Smooth muscle cell of the brain vasculature (primary cell): ENCODE results near the gene SNX7.

Experiments
- DNase-seq: peaks from one replicate; pipeline ENCODE4 v3.0.0-alpha.2; 2012; ENCODE audit warnings: low read depth, low spot score

The SNX7 gene

GRCh38 chr1:98697781-98698180 is 36.3 kb downstream of the SNX7 start:
- no peak for DNase-seq

- DNase-seq: no peak
Measured at GRCh38 chr1:98698625-98699024, 37.1 kb downstream of the SNX7 start.

- DNase-seq: no peak
Measured at GRCh38 chr1:98700228-98700627, 38.7 kb downstream of the SNX7 start.

- no peak for DNase-seq
Measured at GRCh38 chr1:98702976-98703375, 41.5 kb downstream of the SNX7 start.

GRCh38 chr1:98704474-98704873 is 43.0 kb downstream of the SNX7 start:
- no peak for DNase-seq

GRCh38 chr1:98704971-98705370 is 43.5 kb downstream of the SNX7 start:
- DNase-seq: no peak

- no peak for DNase-seq
Measured at GRCh38 chr1:98705591-98705990, 44.1 kb downstream of the SNX7 start.

GRCh38 chr1:98706173-98706843 is 44.8 kb downstream of the SNX7 start:
- no peak for DNase-seq

GRCh38 chr1:98707556-98707955 is 46.0 kb downstream of the SNX7 start:
- no peak for DNase-seq

- no peak for DNase-seq
Measured at GRCh38 chr1:98709906-98710305, 48.4 kb downstream of the SNX7 start.

- no peak for DNase-seq
Measured at GRCh38 chr1:98723574-98723973, 62.1 kb downstream of the SNX7 start.

GRCh38 chr1:98732985-98733781 is 71.7 kb downstream of the SNX7 start:
- no peak for DNase-seq

GRCh38 chr1:98733782-98734112 is 72.2 kb downstream of the SNX7 start:
- DNase-seq: no peak

GRCh38 chr1:98735756-98736155 is 74.2 kb downstream of the SNX7 start:
- no peak for DNase-seq

GRCh38 chr1:98737835-98738234 is 76.3 kb downstream of the SNX7 start:
- DNase-seq: no peak

- no peak for DNase-seq
Measured at GRCh38 chr1:98739762-98740161, 78.2 kb downstream of the SNX7 start.

- DNase-seq: no peak
Measured at GRCh38 chr1:98741164-98741563, 79.6 kb downstream of the SNX7 start.

GRCh38 chr1:98749152-98749756 is 87.7 kb downstream of the SNX7 start:
- no peak for DNase-seq

GRCh38 chr1:98754176-98754575 is 92.7 kb downstream of the SNX7 start:
- DNase-seq: no peak

GRCh38 chr1:98761219-98761865 is 99.8 kb downstream of the SNX7 start:
- DNase-seq: no peak

GRCh38 chr1:98763488-98764150 is 102.1 kb downstream of the SNX7 start:
- DNase-seq: no peak

GRCh38 chr1:98764485-98764884 is 103.0 kb downstream of the SNX7 start:
- no peak for DNase-seq
